ENCODE data around the gene AGBL4.

DNA sequence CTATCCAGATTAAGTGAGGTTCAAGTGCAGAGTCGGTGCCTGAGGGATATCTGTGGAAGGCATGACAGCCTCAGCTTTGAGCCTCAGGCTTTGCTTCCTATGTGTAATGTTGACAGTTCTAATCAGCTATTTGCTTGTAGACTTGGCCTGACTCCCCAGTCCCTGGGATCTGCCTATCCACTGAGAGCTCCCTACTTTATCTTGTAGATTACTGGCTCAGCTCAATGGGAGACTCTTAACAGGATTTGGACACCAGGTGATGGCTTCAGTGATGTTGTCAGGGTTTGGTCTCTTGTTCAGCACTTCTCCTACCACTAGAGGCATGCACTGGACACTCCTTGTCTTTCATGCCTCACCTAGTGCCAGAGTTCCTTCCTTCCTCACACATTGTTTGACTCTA lies 1120.5 kb downstream of the AGBL4 start:
- TF ChIP-seq, protein P1, sequence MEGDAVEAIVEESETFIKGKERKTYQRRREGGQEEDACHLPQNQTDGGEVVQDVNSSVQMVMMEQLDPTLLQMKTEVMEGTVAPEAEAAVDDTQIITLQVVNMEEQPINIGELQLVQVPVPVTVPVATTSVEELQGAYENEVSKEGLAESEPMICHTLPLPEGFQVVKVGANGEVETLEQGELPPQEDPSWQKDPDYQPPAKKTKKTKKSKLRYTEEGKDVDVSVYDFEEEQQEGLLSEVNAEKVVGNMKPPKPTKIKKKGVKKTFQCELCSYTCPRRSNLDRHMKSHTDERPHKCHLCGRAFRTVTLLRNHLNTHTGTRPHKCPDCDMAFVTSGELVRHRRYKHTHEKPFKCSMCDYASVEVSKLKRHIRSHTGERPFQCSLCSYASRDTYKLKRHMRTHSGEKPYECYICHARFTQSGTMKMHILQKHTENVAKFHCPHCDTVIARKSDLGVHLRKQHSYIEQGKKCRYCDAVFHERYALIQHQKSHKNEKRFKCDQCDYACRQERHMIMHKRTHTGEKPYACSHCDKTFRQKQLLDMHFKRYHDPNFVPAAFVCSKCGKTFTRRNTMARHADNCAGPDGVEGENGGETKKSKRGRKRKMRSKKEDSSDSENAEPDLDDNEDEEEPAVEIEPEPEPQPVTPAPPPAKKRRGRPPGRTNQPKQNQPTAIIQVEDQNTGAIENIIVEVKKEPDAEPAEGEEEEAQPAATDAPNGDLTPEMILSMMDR (IDR thresholded peaks at IDR 0.05), result no peak
- TF ChIP-seq POLR2A (IDR thresholded peaks at IDR 0.05) (no peak), EP300 (IDR thresholded peaks at IDR 0.05) (no peak)
